Measurements from ENCODE around the gene NTN1. TPM values are rescaled to one million over a fixed set of nuclear protein-coding genes. Genes with fewer than 3 reads are reported as not detected.

The NTN1 gene
- total RNA-seq, 1 donor from 2014 or later: 60.3 TPM

DNA sequence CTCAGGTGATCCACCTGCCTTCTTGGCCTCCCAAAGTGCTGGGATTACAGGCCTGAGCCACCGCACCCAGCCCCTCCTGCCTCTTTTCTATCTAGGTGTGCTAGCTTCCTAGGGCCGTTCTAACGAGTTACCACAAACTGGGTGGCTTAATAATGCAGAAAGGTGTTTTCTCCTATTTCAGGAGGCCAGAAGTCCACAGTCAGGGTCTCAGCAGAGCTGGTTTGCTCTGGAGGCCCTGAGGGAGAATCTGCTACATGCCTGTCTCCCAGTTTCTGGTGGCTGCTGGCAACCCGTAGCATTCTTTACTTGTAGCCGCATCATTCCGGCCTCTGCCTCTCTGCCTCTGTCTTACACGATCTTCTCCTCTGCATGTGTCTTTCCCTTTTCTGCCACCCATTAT, 89.2 kb downstream of the NTN1 start:
- TF ChIP-seq, protein P1, sequence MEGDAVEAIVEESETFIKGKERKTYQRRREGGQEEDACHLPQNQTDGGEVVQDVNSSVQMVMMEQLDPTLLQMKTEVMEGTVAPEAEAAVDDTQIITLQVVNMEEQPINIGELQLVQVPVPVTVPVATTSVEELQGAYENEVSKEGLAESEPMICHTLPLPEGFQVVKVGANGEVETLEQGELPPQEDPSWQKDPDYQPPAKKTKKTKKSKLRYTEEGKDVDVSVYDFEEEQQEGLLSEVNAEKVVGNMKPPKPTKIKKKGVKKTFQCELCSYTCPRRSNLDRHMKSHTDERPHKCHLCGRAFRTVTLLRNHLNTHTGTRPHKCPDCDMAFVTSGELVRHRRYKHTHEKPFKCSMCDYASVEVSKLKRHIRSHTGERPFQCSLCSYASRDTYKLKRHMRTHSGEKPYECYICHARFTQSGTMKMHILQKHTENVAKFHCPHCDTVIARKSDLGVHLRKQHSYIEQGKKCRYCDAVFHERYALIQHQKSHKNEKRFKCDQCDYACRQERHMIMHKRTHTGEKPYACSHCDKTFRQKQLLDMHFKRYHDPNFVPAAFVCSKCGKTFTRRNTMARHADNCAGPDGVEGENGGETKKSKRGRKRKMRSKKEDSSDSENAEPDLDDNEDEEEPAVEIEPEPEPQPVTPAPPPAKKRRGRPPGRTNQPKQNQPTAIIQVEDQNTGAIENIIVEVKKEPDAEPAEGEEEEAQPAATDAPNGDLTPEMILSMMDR (IDR thresholded peaks at IDR 0.05; ENCODE audit: borderline replicate concordance): no peak
- intact Hi-C loops (cut with micrococcal nuclease): no loop called here
- no peak for DNase-seq
- Histone ChIP-seq H3K27me3 (ENCODE audit: low read depth) (no peaks in the 10 kb centered on the region), H3K27ac (replicated peaks) (no peak overlapping the region), H3K9me3 (replicated peaks) (no peaks in the 10 kb centered on the region), H3K4me3 (no peak overlapping the region), H3K36me3 (no peaks in the 10 kb centered on the region), H3K4me1 (peaks cover 11% of the 10 kb centered on the region)

DNA sequence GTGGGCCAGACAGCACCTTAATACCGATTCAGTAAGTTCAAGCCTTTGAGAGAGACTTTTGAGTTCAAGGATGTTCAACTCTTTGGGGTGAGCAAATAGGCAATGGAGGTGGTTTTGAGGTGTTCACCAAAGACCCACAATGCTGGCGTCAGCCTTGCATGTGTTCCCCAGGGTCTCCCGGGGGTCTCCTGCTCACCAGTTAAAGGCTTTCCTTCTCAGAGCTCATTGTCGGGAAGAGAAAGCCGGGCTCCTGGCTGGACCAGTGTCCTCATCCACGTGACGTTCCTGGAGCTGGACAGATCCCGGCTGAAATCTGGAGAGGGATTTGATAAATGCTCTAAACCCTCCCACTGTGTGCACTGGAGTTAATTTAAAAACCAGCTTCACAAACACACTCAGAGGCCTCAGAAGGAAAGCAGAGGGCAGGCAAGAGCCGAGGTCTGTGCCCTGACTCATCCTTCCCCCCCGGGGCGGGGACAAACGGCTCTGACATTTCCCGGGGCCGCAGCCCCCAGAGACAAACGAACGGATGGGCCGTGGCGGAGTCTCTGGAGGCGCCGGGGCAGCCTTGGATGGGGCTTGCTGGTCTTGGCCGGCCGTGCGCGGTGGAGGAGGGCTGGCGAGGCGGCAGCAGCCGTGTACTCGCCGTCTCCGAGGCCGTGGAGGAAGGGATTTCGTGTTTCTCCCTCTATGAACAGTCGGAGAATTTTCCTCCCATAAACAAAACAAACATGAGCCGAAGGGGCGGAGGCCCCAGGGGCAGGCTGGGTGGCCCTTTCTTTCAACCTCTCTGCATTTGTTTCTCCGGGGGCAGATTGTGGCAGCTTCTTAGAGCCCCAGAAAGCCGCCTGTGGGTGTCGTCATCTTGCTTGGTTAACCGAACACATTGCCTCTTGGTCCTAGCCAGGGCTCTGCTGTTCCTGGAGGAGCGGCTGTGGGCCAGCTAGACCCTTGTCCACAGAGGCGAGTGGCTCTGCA, 94.2 kb downstream of the NTN1 start:
- H3K9me3 ChIP-seq (replicated peaks): peaks cover 7% of the 10 kb centered on the region
- H3K27ac ChIP-seq (replicated peaks): peak overlapping the region; percentile 52
- peak overlapping the region; percentile 59 for H3K4me3 ChIP-seq
- intact Hi-C loops (cut with micrococcal nuclease): no loop called here
- H3K4me1 ChIP-seq: peaks cover 12% of the 10 kb centered on the region
- H3K27me3 ChIP-seq (ENCODE audit: low read depth): no peaks in the 10 kb centered on the region
- TF ChIP-seq, protein P1 (IDR thresholded peaks at IDR 0.05; ENCODE audit: borderline replicate concordance): peak; percentile 53
- DNase-seq: peak; percentile 66
- H3K36me3 ChIP-seq: no peaks in the 10 kb centered on the region

DNA sequence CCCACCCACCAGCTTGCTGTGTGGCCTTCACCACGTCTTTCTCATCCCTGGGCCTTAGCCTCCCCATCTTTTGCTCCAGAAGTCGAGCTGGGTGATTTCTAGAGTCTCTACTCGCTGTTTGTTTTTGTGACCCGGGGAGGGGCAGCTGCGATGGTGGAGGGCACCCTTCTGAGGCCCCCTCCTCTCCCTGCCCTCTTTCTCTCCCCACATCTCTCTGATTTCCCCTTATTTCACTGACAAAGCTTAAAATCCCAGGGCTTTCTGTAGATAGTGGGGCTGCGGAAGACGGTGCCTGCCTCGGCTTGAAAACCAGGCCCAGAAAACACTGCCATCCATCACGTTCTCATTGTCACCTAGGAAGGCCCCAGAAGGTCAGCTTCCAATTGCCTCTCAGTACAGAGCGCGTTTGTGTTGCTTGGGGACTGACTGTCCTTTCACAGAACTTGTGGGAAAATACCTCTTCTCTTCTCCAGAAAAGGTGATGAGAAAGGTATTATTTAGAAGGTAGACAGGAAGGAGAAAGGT, 95.1 kb downstream of the NTN1 start:
- DNase-seq: no peak
- no peaks in the 10 kb centered on the region for H3K36me3 ChIP-seq
- intact Hi-C loops (cut with micrococcal nuclease): no loop called here
- H3K4me3 ChIP-seq: no peak overlapping the region
- TF ChIP-seq, protein P1 (IDR thresholded peaks at IDR 0.05; ENCODE audit: borderline replicate concordance): no peak
- H3K9me3 ChIP-seq (replicated peaks): peaks cover 7% of the 10 kb centered on the region
- H3K27me3 ChIP-seq (ENCODE audit: low read depth): no peaks in the 10 kb centered on the region
- H3K4me1 ChIP-seq: peaks cover 12% of the 10 kb centered on the region
- H3K27ac ChIP-seq (replicated peaks): no peak overlapping the region

DNA sequence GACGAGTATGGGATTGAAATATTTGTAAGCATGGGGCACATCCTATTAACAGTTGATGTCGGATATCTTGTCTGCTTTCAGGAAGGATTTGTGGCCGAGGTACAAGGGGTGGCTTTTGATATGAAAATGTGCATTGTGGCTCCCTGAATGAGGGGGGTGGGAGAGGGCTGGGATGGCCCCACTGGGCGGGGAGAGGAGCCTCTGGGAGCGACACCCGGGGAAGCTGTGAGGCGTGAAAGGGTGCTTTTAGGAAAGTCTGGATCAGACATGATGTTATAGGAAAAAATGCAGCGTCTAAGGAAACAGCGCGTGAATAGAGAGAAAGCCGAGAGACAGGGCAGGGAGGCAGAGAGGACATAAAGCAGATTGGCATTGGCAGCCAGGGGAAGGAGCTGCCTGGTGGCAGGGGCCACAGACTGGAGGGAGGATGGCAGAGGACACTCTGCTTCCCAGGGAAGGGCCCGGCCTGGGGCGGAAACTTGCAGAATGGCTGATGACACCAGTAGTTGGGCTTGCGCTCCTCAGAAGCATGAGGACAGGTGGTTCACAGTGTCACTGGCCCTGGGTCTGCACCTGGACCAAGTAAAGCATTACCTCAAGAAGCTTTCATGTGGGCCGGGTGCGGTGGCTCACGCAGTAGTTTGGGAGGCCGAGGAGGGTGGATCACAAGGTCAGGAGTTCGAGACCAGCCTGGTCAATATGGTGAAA, 95.7 kb downstream of the NTN1 start:
- no peak overlapping the region for H3K27ac ChIP-seq (replicated peaks)
- TF ChIP-seq, protein P1 (IDR thresholded peaks at IDR 0.05; ENCODE audit: borderline replicate concordance): no peak
- peaks cover 12% of the 10 kb centered on the region for H3K4me1 ChIP-seq
- H3K27me3 ChIP-seq (ENCODE audit: low read depth): no peaks in the 10 kb centered on the region
- peaks cover 7% of the 10 kb centered on the region for H3K9me3 ChIP-seq (replicated peaks)
- DNase-seq: no peak
- H3K36me3 ChIP-seq: no peaks in the 10 kb centered on the region
- no peak overlapping the region for H3K4me3 ChIP-seq
- intact Hi-C loops (cut with micrococcal nuclease): no loop called here

DNA sequence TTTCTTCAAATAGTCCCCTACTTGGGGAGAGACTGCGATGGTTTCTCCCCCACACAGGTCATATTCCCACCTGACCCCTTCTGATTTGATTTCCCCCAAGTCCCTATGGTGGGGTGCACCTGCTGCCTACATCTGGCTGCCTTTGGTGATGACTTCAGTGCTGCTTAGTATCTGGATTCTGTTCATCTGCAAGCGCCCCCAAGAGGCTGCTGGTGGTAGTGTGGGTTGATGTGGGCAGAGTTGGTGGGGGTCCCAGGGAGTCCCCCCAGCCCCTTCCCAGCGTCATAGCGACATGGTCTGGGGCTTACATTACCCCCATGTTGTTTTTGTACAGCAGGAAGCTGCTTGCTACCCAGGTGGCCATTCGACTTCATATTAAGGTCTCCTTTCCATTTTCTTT, 99.2 kb downstream of the NTN1 start:
- H3K27me3 ChIP-seq (ENCODE audit: low read depth): no peaks in the 10 kb centered on the region
- H3K4me1 ChIP-seq: peaks cover 6% of the 10 kb centered on the region
- no peaks in the 10 kb centered on the region for H3K36me3 ChIP-seq
- H3K27ac ChIP-seq (replicated peaks): no peak overlapping the region
- DNase-seq: no peak
- H3K4me3 ChIP-seq: no peak overlapping the region
- intact Hi-C loops (cut with micrococcal nuclease): no loop called here
- peaks cover 7% of the 10 kb centered on the region for H3K9me3 ChIP-seq (replicated peaks)
- TF ChIP-seq, protein P1 (IDR thresholded peaks at IDR 0.05; ENCODE audit: borderline replicate concordance): peak; percentile 30

Data from left ventricle myocardium inferior (tissue), 1 donor.